Uterus (tissue), 4 donors: Measurements from ENCODE around the gene ATG4C. TPM values are rescaled to one million over a fixed set of nuclear protein-coding genes. Genes with fewer than 3 reads are reported as not detected.
"Not testable (repeated sequence)": the region's sequence is repeated elsewhere in the genome, so short reads cannot be mapped to it uniquely, and the experiment has no call there.

Source experiments
- DNase-seq, 2 donors: peaks; one replicate each; pipeline ENCODE4 v3.0.0-alpha.2; 2019 to 2020
- H3K27ac ChIP-seq, 2 donors: fragments of 200-600 bp; sonication (generic); 1 replicate in 1 of 2; 2 replicates in 1 of 2; pipeline ENCODE4 v1.5.1; 2016 to 2018
- H3K27me3 ChIP-seq, 2 donors: fragments of 200-600 bp; sonication (generic); one replicate each; pipeline ENCODE4 v1.5.1; 2018 to 2019; ENCODE audit warnings: control low read depth in 1 of 2
- H3K36me3 ChIP-seq, 2 donors: fragments of 200-600 bp; sonication (generic); one replicate each; pipeline ENCODE4 v1.5.1; 2019; ENCODE audit warnings: control low read depth in 1 of 2
- H3K4me1 ChIP-seq, 2 donors: fragments of 200-600 bp; sonication (generic); one replicate each; pipeline ENCODE4 v1.5.1; 2018 to 2019; ENCODE audit warnings: control low read depth in 1 of 2
- H3K4me3 ChIP-seq, 2 donors: fragments of 200-600 bp; sonication (generic); 1 replicate in 1 of 2; 2 replicates in 1 of 2; pipeline ENCODE4 v1.5.1; 2018 to 2019; ENCODE audit warnings: mild to moderate bottlenecking in 1 of 2
- H3K9me3 ChIP-seq, 2 donors: fragments of 200-600 bp; sonication (generic); one replicate each; pipeline ENCODE4 v1.5.1; 2019; ENCODE audit warnings: control low read depth in 1 of 2
- POLR2A ChIP-seq, 2 donors: fragments of 450-650 bp; IDR thresholded peaks; one replicate each; pipeline ENCODE4 v1.6.1; 2016; ENCODE audit warnings: antibody characterized with exemption in 2 of 2, mild to moderate bottlenecking in 1 of 2, moderate library complexity in 1 of 2
- intact Hi-C: fragments of 100-400 bp; cut with DNase I; formaldehyde crosslinking; loops from one replicate; pipeline ENCODE4 v1.15.1; 2023; ENCODE audit warnings: low total_unique reads
- total RNA-seq, 4 donors: library from RNA; depleted of rRNA in 3 of 4; stranded (reverse); fragments of >200 nt in 3 of 4; gene quantifications; one replicate each; pipeline versions ENCODE4 v1.1.0 to v1.2.4, GENCODE V29; 2014 to 2023
- TF ChIP-seq, protein P1 (sequence below), 4 experiments: fragments of 200-600 bp in 2 of 4; fragments of 450-650 bp in 2 of 4; sonication (generic) in 2 of 4; IDR thresholded peaks; one replicate each; pipeline ENCODE4 v1.5.1; 2016 to 2019; ENCODE audit warnings: antibody characterized with exemption in 4 of 4, mild to moderate bottlenecking in 2 of 4, moderate library complexity in 1 of 4
- donor health status: DM: yes; HTN: yes; CAD: no.

The ATG4C gene
- total RNA-seq, 4 donors from 2014 or later, result 11.5 to 81.5 (median 50.4) TPM

GRCh38 chr1:62765981-62766380 lies 18.0 kb upstream of the ATG4C start:
- no peak for DNase-seq
- Histone ChIP-seq H3K27ac (no peak overlapping the region), H3K27me3 (no peaks in the 10 kb centered on the region), H3K4me3 (no peak overlapping the region), H3K9me3 (no peaks in the 10 kb centered on the region), H3K36me3 (no peaks in the 10 kb centered on the region), H3K4me1 (no peaks in the 10 kb centered on the region)
- no peak for TF ChIP-seq POLR2A (IDR thresholded peaks at IDR 0.05)
- TF ChIP-seq, protein P1, sequence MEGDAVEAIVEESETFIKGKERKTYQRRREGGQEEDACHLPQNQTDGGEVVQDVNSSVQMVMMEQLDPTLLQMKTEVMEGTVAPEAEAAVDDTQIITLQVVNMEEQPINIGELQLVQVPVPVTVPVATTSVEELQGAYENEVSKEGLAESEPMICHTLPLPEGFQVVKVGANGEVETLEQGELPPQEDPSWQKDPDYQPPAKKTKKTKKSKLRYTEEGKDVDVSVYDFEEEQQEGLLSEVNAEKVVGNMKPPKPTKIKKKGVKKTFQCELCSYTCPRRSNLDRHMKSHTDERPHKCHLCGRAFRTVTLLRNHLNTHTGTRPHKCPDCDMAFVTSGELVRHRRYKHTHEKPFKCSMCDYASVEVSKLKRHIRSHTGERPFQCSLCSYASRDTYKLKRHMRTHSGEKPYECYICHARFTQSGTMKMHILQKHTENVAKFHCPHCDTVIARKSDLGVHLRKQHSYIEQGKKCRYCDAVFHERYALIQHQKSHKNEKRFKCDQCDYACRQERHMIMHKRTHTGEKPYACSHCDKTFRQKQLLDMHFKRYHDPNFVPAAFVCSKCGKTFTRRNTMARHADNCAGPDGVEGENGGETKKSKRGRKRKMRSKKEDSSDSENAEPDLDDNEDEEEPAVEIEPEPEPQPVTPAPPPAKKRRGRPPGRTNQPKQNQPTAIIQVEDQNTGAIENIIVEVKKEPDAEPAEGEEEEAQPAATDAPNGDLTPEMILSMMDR (IDR thresholded peaks at IDR 0.05), result no peak
- intact Hi-C loops, result no loop called here

- H3K27ac ChIP-seq, H3K4me3 ChIP-seq, DNase-seq, intact Hi-C loops, H3K4me1 ChIP-seq, H3K36me3 ChIP-seq, H3K27me3 ChIP-seq: not testable (repeated sequence)
- peaks cover 0 to 10% of the 10 kb centered on the region in 2 donors for H3K9me3 ChIP-seq
These were observed 15.4 kb upstream of the ATG4C start for GRCh38 chr1:62768551-62768950.

DNA sequence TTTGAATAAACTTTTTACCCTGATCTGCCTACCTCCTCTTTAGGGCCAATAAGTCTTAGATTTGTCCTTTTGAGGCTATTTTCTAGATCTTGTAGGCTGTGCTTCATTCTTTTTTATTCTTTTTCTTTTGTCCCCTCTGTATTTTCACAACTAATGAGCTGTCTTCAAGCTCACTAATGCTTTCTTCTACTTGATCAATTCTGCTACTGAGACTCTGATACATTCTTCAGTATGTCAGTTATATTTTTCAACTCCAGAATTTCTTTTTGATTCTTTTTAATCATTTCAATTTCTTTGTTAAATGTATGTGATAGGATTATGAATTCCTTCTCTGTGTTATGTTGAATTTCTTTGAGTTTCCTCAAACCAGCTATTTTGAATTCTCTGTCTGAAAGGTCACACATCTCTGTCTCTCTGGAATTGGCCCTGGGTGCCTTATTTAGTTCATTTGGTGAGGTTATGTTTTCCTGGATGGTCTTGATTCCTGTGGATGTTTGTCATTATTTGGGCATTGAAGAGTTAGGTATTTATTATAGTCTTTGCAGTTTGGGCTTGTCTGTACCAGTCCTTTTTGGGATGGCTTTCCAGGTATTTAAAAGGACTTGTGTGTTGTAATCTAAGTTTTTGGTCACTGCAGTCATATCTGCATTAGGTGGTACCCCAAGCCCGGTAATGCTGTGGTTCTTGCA lies 11.2 kb upstream of the ATG4C start:
- H3K4me3 ChIP-seq, result no peak overlapping the region
- no peaks in the 10 kb centered on the region for H3K27me3 ChIP-seq
- TF ChIP-seq, protein P1 (IDR thresholded peaks at IDR 0.05), result no peak
- TF ChIP-seq POLR2A (IDR thresholded peaks at IDR 0.05), result no peak
- H3K27ac ChIP-seq, result no peak overlapping the region
- H3K9me3 ChIP-seq, result peaks cover 0 to 11% of the 10 kb centered on the region in 2 donors
- DNase-seq, result no peak
- intact Hi-C loops, result no loop called here
- no peaks in the 10 kb centered on the region for H3K36me3 ChIP-seq
- no peaks in the 10 kb centered on the region for H3K4me1 ChIP-seq

- H3K4me3 ChIP-seq, result no peak overlapping the region
- intact Hi-C loops, result no loop called here
- peaks cover 0 to 11% of the 10 kb centered on the region in 2 donors for H3K9me3 ChIP-seq
- H3K4me1 ChIP-seq, result no peaks in the 10 kb centered on the region
- no peak for TF ChIP-seq POLR2A (IDR thresholded peaks at IDR 0.05)
- TF ChIP-seq, protein P1 (IDR thresholded peaks at IDR 0.05), result no peak
- no peaks in the 10 kb centered on the region for H3K27me3 ChIP-seq
- no peak overlapping the region for H3K27ac ChIP-seq
- no peak for DNase-seq
- no peaks in the 10 kb centered on the region for H3K36me3 ChIP-seq
These were observed 9.9 kb upstream of the ATG4C start for GRCh38 chr1:62774006-62774405.

- no peak for TF ChIP-seq POLR2A (IDR thresholded peaks at IDR 0.05)
- TF ChIP-seq, protein P1 (IDR thresholded peaks at IDR 0.05), result no peak
- Histone ChIP-seq H3K4me1 (no peaks in the 10 kb centered on the region), H3K27ac (no peak overlapping the region), H3K36me3 (no peaks in the 10 kb centered on the region), H3K4me3 (no peak overlapping the region), H3K27me3 (no peaks in the 10 kb centered on the region), H3K9me3 (peaks cover 0 to 11% of the 10 kb centered on the region in 2 donors)
- no peak for DNase-seq
- intact Hi-C loops, result no loop called here
These were observed 8.8 kb upstream of the ATG4C start for GRCh38 chr1:62774971-62775595.
